Astrocyte of the spinal cord (primary cell): ENCODE data around the gene RAB8A.

Source experiments
- DNase-seq: peaks from one replicate; pipeline ENCODE4 v3.0.0; 2011; ENCODE audit warnings: low read depth, low spot score
- H3K4me3 ChIP-seq: 2 replicates; pipeline ENCODE4 v1.5.1; 2011; ENCODE audit warnings: low read depth, mild to moderate bottlenecking, low read length, moderate library complexity
- CTCF ChIP-seq: IDR thresholded peaks from 2 replicates; pipeline ENCODE4 v1.5.1; 2012; ENCODE audit warnings: low read depth, mild to moderate bottlenecking, low read length, inconsistent platforms
- in situ Hi-C: cut with HindIII; loops from 2 replicates; pipeline ENCODE4 v1.10.0; 2017; ENCODE audit warnings: low sequenced_read_pairs

The RAB8A gene

GRCh38 chr19:16068696-16069259 is 42.9 kb upstream of the RAB8A start:
- in situ Hi-C loops: no loop called here
- DNase-seq: no peak
- peak overlapping the region; percentile 36 for H3K4me3 ChIP-seq
- TF ChIP-seq CTCF: no peak

- no peak overlapping the region for H3K4me3 ChIP-seq
- in situ Hi-C loops: no loop called here
- no peak for TF ChIP-seq CTCF
- no peak for DNase-seq
Measured at GRCh38 chr19:16069813-16070365, 41.8 kb upstream of the RAB8A start.

GRCh38 chr19:16070366-16070990 is 41.2 kb upstream of the RAB8A start:
- no peak for DNase-seq
- in situ Hi-C loops: no loop called here
- TF ChIP-seq CTCF: no peak
- no peak overlapping the region for H3K4me3 ChIP-seq

GRCh38 chr19:16071072-16071691 is 40.5 kb upstream of the RAB8A start:
- no peak for DNase-seq
- H3K4me3 ChIP-seq: no peak overlapping the region
- no peak for TF ChIP-seq CTCF
- in situ Hi-C loops: no loop called here

GRCh38 chr19:16073481-16073880 is 38.2 kb upstream of the RAB8A start:
- H3K4me3 ChIP-seq: no peak overlapping the region
- no peak for TF ChIP-seq CTCF

GRCh38 chr19:16073988-16074387 is 37.7 kb upstream of the RAB8A start:
- in situ Hi-C loops: no loop called here
- DNase-seq: no peak
- no peak overlapping the region for H3K4me3 ChIP-seq
- no peak for TF ChIP-seq CTCF

More at GRCh38 chr19:16073481-16073880, 38.2 kb upstream of the RAB8A start:
- in situ Hi-C loops: no loop called here
- DNase-seq: no peak
